ENCODE measurements around the gene SYNPO2.

GRCh38 chr4:119053245-119053644 lies 164.6 kb downstream of the SYNPO2 start:
- TF ChIP-seq CTCF (conservative IDR thresholded peaks at IDR 0.05 in 1 of 2, IDR thresholded peaks at IDR 0.05 in 1 of 2; ENCODE audit: low read depth in 1 of 2, low read length in 2 of 2): no peak
- no peak for TF ChIP-seq EZH2 (IDR thresholded peaks at IDR 0.05; ENCODE audit: low read length, missing control alignments)

Data from fibroblast of lung (primary cell).